BE2C (cell line): Measurements from ENCODE around the gene CX3CR1.
A peak's percentile ranks its signal among the peaks of the same experiment; 100 is the strongest.

Experiments used
- DNase-seq: peaks from one replicate; pipeline ENCODE4 v3.0.0-alpha.2; 2020
- H3K27me3 ChIP-seq: fragments of 250-450 bp; sonication (Bioruptor Pico); 2 replicates; pipeline ENCODE4 v1.5.1; 2020; ENCODE audit warnings: mild to moderate bottlenecking
- H3K36me3 ChIP-seq: fragments of 250-450 bp; sonication (Bioruptor Pico); 2 replicates; pipeline ENCODE4 v1.5.1; 2020; ENCODE audit warnings: mild to moderate bottlenecking
- H3K4me1 ChIP-seq: fragments of 250-450 bp; sonication (Bioruptor Pico); 2 replicates; pipeline ENCODE4 v1.5.1; 2020
- H3K4me3 ChIP-seq: 2 replicates; pipeline ENCODE4 v1.5.1; 2011; ENCODE audit warnings: low read depth, low read length
- H3K9me3 ChIP-seq: fragments of 250-450 bp; sonication (Bioruptor Pico); 2 replicates; pipeline ENCODE4 v1.5.1; 2020
- CTCF ChIP-seq: IDR thresholded peaks from 2 replicates; pipeline ENCODE4 v1.5.1; 2012; ENCODE audit warnings: mild to moderate bottlenecking, low read depth, low read length

Gene CX3CR1

GRCh38 chr3:39264053-39264452 lies 15.8 kb downstream of the CX3CR1 start:
- DNase-seq, result no peak
- peaks cover 5% of the 10 kb centered on the region for H3K27me3 ChIP-seq
- H3K9me3 ChIP-seq, result no peaks in the 10 kb centered on the region
- H3K4me3 ChIP-seq, result no peak overlapping the region
- H3K36me3 ChIP-seq, result no peaks in the 10 kb centered on the region
- no peak for TF ChIP-seq CTCF
- no peaks in the 10 kb centered on the region for H3K4me1 ChIP-seq

- H3K27me3 ChIP-seq, result peaks cover 5% of the 10 kb centered on the region
- no peak for DNase-seq
- H3K9me3 ChIP-seq, result no peaks in the 10 kb centered on the region
- no peaks in the 10 kb centered on the region for H3K36me3 ChIP-seq
- no peak overlapping the region for H3K4me3 ChIP-seq
- H3K4me1 ChIP-seq, result no peaks in the 10 kb centered on the region
- TF ChIP-seq CTCF, result no peak
These were observed 16.3 kb downstream of the CX3CR1 start for GRCh38 chr3:39263576-39263975.

GRCh38 chr3:39262846-39263245 lies 17.0 kb downstream of the CX3CR1 start:
- Histone ChIP-seq H3K36me3 (no peaks in the 10 kb centered on the region), H3K4me1 (no peaks in the 10 kb centered on the region), H3K9me3 (no peaks in the 10 kb centered on the region), H3K4me3 (no peak overlapping the region), H3K27me3 (peaks cover 5% of the 10 kb centered on the region)
- DNase-seq, result no peak
- TF ChIP-seq CTCF, result no peak

- Histone ChIP-seq H3K4me1 (no peaks in the 10 kb centered on the region), H3K27me3 (peaks cover 5% of the 10 kb centered on the region), H3K36me3 (no peaks in the 10 kb centered on the region), H3K9me3 (no peaks in the 10 kb centered on the region), H3K4me3 (no peak overlapping the region)
- TF ChIP-seq CTCF, result no peak
- DNase-seq, result no peak
These were observed 18.1 kb downstream of the CX3CR1 start for GRCh38 chr3:39261726-39262125.

- H3K4me3 ChIP-seq, result no peak overlapping the region
- H3K36me3 ChIP-seq, result no peaks in the 10 kb centered on the region
- peaks cover 5% of the 10 kb centered on the region for H3K27me3 ChIP-seq
- DNase-seq, result peak; percentile 8
- H3K4me1 ChIP-seq, result no peaks in the 10 kb centered on the region
- TF ChIP-seq CTCF, result peak; percentile 19; the same call in 1 of the 2 replicates
- H3K9me3 ChIP-seq, result no peaks in the 10 kb centered on the region
These were observed 18.9 kb downstream of the CX3CR1 start for GRCh38 chr3:39260957-39261356.

GRCh38 chr3:39260318-39260717 lies 19.5 kb downstream of the CX3CR1 start:
- Histone ChIP-seq H3K27me3 (peaks cover 5% of the 10 kb centered on the region), H3K9me3 (no peaks in the 10 kb centered on the region), H3K36me3 (no peaks in the 10 kb centered on the region), H3K4me1 (no peaks in the 10 kb centered on the region), H3K4me3 (no peak overlapping the region)
- no peak for DNase-seq
- no peak for TF ChIP-seq CTCF
